HG03558 (cell line): ENCODE measurements around the gene ZC3H14.

ENCODE experiments used
- ATAC-seq: cut with Tn5 transposase; IDR thresholded peaks from one replicate; pipeline ENCODE4 v1.9.1; 2021; ENCODE audit warnings: moderate number of reproducible peaks; ENCODE audit not compliant: unreplicated experiment; ENCODE audit errors: extremely low read depth

ZC3H14 gene

DNA sequence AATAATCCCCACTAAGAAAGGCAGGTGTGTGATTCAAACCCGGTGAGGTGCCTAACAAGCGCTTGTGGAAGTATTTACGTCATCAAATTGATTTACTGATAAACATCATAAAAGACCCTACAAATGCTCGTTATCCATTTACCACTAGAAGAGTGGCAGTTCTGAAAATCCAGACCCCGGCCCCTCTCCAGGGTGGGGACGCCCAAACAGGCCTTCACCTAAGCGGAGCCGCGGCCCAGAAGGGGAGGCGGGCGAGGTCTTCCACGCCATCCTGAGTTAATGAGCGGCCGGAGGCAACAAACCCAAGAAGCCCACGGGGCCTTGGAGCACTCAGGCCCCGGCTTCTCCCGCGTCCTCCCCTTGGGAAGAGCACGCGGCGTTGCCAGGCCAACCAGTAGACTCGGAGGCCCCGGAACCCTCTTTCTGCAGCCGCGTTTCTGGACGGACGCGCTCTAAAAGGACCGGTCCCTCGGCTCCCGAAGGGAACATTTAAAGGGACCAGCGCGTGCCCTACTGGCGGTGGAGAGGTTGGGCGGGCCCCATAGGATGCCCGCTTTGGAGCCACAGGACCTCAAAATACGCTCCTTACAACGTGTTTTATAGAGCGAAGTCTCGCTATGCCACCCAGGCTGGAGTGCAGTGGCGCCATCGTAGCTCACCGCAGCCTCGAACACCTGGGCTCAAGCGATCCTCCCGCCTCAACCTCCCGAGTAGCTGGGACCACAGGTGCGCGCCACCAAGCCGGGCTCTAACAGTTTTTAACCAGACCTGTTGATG is 11.6 kb upstream of the ZC3H14 start:
- ATAC-seq, result no peak

DNA sequence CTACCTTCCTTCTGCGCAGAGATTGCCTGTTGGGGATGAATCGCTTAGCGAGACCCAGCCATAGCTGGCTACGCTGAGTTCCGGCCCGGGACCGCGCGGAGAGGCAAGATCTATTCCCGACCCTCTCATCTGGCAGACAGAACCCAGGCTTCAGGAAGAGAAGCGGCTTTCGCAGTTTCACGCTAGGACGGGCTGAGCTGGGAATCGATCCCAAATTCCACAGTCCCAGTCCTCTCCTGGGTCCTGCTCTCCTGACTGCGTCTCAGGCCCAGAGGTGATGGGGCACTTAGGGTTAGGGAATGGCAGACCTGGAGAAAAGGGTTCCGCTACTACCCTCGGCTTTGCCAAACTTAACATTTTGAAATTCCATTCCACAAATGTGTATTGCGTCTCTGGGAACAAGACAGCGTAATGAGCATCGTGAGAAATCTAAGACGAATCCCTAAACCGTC is 10.8 kb upstream of the ZC3H14 start:
- ATAC-seq, result no peak

DNA sequence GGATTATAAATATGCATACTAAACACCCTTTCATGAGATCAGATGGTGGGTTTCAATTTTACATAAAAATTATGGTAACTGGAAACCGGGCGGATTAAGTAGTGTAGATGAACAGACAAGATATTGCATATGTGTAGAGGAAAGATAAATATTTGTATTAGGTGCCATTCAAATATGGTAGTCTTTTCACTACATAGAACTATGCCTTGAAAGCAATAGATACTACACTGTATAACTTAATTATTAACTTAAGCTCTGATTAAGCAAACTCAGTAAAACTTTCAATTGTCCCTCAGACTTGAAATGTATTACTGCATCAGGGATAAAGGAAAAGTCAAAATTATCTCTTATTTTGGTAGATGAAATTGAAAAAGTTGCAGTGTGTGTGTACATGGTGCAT is 10.0 kb upstream of the ZC3H14 start:
- ATAC-seq, result no peak

DNA sequence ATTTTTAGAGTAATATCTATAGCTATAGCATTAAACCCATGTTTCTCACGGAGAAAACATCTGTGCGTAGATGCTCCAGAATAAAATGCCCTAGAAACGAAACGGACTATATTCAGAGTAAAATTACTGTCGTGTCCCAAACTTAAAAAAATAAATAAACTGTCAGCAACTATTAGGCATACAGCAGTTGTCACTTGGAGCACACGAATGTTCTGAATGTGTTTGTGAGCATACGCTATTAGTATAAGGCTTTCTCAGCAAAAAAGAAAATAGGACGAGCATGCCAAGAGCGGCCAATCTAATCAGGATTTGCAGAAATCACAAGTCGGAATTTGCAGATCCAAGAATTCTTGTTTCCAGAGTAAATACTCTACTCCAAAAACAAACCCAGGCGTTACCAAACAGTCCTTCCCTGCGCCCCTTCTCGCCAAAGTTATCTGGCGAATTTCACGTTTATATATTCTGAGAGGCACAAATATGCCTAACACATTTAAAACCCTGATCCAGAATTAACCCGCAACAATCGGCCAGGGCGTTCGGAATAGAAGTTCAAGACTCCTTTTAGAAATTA is 8.9 kb upstream of the ZC3H14 start:
- ATAC-seq, result no peak

DNA sequence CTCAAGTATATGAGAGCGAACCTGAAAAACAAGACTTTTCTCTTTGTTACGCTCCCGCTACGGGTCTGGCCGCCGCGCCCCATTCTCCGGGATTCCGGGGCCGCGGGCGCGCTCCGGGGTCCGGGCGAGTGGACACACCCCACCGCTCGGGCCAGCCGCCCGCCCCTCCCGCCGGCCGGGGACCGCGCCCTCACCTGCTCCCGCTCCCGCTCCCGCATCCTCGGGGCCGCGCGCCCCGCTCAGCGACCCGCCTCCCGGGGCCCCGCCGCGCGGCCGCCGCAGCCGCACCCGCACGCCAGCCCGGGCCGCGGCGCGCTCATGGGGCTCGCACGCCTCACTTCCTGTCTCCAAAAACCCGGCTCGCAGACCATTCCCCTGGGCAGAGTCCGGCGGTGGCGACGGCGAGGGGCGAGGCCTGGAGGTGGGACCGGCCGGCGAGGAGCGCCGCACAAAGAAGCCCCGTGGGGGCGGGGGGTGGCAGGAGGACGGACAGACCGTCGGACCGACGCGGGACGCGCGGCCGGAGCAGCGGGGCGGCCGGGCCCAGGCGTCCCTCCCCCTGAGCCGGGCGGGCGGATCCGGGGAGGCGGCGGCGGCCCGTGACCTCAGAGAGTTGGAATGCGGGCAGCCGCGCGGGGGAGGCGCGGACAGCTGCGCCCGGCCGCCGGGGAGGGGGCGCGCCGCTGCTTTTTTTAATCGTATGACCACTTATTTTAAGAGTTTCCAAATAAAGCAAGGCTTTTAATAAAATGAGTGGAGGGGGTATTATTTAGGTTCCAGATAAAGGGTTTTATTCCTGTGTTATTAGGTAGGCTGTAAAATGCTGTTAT is 8.2 kb upstream of the ZC3H14 start, which contains the start of gene PTPN21:
Gene PTPN21, minus strand, starts transcription at position 551 of the 830 bp plus-strand sequence. CDS start 4,590 bp downstream, outside the sequence.
- no peak for ATAC-seq

DNA sequence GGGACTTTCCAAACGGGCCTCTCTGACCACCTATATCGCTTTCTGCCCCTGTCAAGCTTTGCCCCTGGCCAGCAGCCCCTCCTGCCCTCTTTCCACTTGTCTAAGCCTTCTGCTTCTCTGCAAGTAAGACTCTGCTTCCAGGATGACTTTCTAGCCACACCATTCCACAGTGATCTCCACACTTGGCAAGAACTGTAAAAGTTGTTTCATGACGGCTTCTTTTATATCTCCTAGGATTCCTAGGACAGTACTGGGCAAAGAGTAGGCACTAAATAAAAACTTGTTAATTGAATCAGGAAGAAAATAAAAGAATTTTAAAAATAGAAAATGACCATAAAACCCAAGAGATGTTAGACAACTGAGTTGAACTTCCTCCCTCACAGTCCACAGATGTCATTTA is 6.3 kb upstream of the ZC3H14 start:
- no peak for ATAC-seq

DNA sequence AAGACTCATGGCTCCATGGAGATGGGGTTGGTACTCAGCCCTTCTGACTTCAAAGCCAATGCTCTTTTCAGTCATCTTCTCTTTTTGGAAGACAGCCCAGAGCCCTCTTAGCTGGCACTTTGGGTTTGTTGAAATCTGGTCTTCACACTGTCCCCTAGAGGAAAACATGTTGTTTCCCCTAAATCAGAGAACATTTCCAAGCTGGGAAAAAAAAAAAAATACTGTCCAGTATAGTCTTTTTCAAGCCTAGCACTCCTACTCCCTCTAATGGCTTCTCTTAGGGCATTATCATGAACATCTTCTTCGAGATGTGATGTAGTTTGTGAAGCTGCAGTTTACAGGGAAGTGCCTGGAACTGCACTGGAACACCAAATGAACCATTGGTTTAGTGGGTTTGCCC is 3.0 kb upstream of the ZC3H14 start:
- ATAC-seq, result no peak

DNA sequence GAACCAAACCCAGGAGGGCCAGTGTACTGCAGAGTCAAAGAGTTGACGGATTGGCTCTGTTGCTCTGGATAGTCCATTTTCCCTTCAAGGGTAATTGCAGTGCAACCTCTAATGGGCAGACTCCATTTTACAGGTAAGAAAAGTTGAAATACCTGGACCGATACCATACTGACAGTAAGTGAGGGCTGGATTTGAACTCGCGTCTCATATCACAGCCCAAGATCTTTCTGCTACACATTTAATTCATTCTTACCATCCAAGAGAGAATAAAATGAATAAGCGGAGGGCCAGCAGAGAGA is 356 bp upstream of the ZC3H14 start:
- ATAC-seq, result no peak

DNA sequence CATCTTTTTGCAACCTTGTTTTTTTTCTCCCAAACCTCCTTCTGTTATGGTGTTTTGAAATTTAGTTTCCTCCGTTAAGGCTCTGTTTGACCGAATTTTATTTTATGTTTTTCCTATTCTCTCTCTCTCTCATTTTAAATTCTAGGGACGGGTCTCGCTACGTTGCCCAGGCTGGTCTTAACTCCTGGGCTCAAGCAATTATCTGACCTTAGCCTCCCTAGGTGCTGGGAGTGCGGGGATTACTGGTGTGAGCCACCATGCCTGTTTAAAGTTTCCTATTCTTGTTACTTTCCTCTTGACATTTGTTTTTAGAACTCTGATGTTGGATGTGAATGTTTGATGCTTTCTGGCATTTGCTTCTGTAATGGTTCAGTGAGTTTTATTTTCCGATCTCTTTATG is 1.0 kb downstream of the ZC3H14 start:
- no peak for ATAC-seq

DNA sequence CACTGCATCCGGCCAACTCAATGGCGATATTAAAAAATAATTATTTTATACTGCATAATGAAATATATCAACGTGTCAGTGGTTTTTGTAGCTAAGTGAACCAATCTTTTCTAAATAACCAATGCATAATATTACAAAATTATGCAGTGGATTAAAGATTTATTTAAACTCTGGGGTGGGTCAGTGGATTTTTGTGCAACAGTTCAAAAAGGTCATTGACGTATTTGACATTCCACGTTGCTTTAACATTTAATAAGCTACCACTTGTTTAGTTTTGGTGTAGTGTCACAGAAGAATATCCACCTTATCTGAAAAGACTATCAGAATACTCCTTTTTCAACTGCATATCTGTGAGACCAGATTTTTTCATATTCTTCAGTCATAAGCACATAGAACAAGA is 2.6 kb downstream of the ZC3H14 start:
- ATAC-seq, result no peak

DNA sequence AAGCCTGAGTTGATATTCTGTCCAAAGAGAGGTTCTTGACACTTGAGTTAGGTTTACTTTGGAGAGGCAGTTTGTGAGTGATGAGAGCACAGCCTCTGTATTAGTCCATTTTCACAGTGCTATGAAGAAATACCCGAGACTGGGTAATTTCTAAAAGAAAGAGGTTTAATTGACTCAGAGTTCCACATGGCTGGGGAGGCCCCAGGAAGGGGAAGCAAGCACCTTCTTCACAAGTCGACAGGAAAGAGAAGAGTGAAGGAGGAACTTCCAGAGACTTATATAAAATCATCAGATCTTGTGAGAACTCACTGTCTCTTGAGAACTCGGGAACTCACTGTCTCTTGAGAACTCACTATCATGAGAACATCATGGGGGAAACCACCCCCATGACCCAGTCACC is 5.4 kb downstream of the ZC3H14 start:
- ATAC-seq, result no peak

DNA sequence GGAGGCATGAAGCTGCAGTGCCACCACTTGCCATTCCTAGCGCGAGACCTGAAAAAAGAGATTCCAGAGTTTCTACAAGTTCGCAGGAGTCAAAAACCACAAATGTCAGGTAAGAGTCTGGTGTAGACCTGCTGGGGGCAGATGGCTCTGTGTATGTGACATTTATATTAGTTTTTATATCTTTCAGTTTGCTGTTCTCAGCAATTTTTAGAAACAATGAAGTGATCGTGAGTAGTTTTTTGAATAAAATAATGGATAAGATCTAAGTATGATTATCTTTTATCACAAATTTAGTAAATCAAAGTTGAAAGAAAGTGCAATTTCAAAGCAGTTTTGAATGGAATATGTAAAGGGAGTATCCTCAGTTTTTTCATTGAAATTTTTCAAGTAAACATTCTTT is 9.3 kb downstream of the ZC3H14 start:
- ATAC-seq, result no peak

DNA sequence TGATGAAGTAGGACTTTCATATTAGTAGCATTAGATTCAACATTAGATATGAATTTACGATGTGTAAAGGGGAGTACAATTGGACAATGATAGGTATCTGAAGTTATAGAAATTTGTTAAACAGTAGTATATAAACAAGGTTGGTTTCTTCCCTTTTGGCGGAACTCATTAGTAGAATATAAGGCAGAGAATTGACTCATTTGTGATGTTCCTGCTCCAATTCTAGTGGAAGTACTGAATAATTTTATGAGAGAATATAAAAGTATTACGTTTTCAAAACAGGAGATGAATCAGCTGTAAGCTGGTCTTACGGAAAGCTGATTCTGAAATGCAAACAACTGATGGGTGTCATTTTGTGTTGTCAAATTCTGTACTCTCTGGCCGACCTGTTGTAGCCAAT is 13.4 kb downstream of the ZC3H14 start:
- ATAC-seq, result no peak

DNA sequence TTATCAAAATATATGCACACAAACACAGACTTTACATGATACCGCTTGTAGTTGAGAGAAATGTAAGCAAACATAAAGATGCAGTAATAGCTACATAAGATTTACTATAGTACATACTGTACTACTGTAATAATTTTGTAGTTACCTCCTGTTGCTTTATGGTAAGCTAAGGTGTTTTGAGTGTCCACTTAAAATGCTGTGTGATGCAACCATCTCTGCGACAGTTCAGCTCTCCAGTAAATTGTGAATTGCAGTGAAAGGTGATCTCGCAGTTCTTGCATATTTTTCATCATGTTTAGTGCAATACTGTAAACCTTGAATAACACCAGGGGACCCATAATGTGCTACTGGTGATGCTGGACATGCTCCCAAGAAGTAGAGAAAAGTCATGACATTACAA is 21.6 kb downstream of the ZC3H14 start:
- ATAC-seq, result no peak

DNA sequence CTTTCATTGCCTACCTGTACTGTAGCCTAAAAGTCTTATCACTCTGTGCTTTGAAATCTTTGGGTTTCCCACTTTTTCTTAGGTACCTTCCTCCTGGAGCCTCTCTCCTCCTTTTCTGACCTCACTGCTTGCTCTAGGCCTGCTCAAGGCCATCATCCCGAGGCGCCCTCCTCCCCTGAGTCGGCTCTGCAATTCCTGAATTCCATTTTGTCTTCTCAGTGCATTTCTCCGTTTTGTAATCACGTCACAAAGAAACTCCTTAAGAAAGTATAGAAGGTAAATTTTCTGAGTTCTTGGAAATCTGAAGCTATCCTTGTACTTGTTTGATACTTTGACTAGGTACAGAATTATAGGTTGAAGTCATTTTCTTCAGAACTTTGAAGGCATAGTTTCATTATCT is 25.2 kb downstream of the ZC3H14 start:
- ATAC-seq, result no peak

DNA sequence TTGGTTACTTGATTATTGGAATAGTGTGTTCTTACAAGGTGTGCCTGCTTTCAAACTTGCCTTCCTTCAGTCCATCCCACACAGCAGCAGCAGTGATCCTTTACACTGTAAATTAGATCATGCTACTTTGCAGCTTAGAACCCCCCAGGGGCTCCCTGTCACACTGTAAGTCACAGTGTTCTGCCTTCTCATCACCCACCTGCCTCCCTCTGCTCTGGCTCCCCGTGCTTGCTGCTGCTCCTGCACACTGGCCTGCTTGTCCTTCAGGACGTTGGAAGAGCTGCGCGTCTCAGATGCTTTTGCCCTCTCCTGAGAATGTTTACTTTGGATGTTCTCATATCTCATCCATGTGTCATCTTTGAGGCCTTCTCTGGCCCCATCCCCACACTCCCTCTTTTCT is 27.3 kb downstream of the ZC3H14 start:
- no peak for ATAC-seq

DNA sequence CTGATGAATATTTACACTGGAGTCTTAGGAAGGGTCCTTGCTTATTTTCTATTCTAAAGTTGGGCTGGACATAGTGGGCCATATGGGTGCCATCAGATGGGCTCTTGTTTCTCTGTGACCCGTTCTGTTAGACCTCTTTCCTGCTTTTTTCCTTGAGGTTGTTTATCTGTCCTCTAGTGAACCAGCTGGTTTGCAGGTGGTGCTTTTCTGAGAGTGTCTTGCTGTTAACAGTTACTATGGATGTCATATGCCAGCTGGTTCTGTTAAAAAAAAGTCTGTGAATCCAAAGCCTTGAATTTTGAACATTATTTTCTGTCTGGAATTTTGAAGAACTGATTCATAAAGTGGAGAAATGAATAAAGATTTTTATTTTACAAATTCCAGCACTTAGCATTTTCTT is 29.2 kb downstream of the ZC3H14 start:
- ATAC-seq, result no peak

DNA sequence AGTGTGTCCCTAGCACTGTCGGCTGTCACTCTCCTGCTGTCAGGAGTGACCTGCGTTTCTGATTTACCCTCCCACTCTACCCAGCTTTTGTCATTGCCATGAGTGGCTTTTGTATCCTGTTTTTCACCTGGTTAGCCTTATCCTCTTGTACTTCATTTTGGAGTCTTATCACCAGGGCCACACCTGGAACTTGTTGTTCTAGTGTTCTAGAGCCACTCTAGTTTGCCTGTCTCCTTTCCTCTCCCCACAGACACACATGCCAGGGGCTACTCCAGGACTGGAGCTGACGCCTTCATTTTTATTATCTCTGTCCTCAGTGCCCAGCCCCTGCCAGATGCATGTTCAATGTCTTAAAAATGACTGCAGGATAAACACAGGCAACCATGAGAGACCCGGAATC is 34.2 kb downstream of the ZC3H14 start:
- no peak for ATAC-seq

DNA sequence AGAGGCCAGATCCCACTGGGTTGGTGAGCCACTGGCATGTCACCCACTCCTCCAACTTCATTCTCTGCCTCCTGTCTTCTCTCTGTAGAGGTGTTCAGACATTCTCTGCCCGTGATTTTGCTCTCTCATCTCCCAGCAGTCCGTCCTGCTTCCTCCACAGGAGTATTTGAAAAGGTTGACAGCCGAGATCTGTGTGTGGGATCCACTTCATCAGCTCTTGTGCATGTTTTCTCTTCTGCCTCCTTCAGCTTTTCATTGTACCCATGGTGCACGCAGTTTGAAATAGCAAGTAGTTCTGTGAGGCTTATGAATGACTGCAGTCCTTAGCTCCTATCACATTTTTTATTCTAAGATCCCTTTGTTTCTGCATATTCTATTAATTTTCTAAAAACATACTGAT is 34.8 kb downstream of the ZC3H14 start:
- ATAC-seq, result no peak

DNA sequence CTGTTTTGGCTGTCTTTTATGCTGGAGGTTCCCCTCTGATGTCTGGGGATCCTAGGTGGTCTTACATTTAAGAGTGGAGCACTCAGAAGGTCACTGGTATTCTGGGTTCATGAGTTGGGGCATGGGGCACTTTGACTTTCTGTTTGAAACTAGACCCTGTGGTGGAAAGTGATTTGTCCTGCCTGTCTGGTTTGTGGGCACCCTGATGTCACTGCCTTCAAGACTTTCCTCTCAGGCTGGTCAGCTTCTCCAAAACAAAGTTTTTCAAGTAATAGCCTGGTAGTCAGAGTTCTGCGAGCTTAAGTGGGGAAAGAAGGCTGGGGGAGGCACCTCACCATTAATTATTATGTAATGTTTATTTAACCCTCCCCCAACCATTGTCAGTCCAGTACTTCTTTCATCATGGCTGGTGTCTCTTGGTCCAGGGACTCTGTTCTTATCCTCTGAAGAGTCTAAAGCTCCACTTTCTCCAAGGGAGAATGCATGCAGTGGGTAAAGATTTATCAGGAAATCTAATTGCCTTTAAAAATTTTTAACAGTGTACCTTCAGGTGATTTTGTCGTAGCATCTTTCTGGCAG is 35.3 kb downstream of the ZC3H14 start:
- ATAC-seq, result no peak

DNA sequence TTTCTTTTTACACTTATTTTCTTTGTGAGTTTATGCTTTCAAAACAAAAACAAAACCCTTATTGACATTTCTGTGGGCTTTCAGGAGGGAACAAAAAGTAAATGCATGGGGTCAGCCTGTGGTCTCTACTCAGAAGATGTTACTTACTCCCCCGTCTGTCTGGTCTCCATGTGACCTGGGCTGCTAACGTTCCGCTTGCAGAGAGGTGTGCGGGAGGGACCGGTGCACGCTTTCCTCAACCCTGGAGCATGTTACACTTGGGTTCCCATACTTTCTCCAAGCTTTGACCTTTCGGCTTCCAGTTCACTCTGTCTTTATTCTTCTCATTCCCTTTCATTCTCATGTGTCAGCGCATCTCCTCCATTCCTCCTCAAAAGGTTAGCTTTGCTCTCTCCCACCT is 36.5 kb downstream of the ZC3H14 start:
- no peak for ATAC-seq
